Chondrocyte (in vitro differentiated cells): ENCODE measurements around the gene TIMP4. TPM values are rescaled to one million over a fixed set of nuclear protein-coding genes. Genes with fewer than 3 reads are reported as not detected.
A peak's percentile ranks its signal among the peaks of the same experiment; 100 is the strongest.

Experiments used
- DNase-seq: peaks from one replicate; pipeline ENCODE4 v3.0.0; 2021; ENCODE audit warnings: mixed read lengths, low spot score
- H3K27ac Mint-ChIP-seq: one replicate; pipeline ENCODE4 v1.8.0; 2021; ENCODE audit warnings: mild to moderate bottlenecking, moderate library complexity, mixed read lengths; ENCODE audit not compliant: unreplicated experiment
- H3K27me3 Mint-ChIP-seq: 2 replicates; pipeline ENCODE4 v1.8.0; 2021; ENCODE audit warnings: low read depth, mixed read lengths
- H3K36me3 Mint-ChIP-seq: 2 replicates; pipeline ENCODE4 v1.8.0; 2021; ENCODE audit warnings: low read depth, mixed read lengths
- H3K4me1 Mint-ChIP-seq: 2 replicates; pipeline ENCODE4 v1.8.0; 2021; ENCODE audit warnings: low read depth, mild to moderate bottlenecking, mixed read lengths
- H3K4me3 Mint-ChIP-seq: one replicate; pipeline ENCODE4 v1.8.0; 2021; ENCODE audit warnings: mild to moderate bottlenecking, moderate library complexity, mixed read lengths; ENCODE audit not compliant: unreplicated experiment
- H3K9me3 Mint-ChIP-seq: 2 replicates; pipeline ENCODE4 v1.8.0; 2021; ENCODE audit warnings: low read depth, mixed read lengths
- CTCF ChIP-seq: fragments of 200-600 bp; sonication (generic); IDR thresholded peaks from 2 replicates; pipeline ENCODE4 v1.5.0; 2021; ENCODE audit warnings: antibody characterized with exemption, mild to moderate bottlenecking, moderate library complexity
- total RNA-seq: library from RNA; stranded (reverse); gene quantifications from 3 replicates; pipeline ENCODE4 v1.2.1, GENCODE V29; 2021

The TIMP4 gene
- total RNA-seq, 1 donor from 2014 or later: 31.3 TPM

GRCh38 chr3:12175844-12176453 lies 17.2 kb upstream of the TIMP4 start:
- Mint-ChIP-seq H3K9me3 (peaks cover 7% of the 10 kb centered on the region), H3K27me3 (no peaks in the 10 kb centered on the region), H3K4me1 (peaks cover 46% of the 10 kb centered on the region), H3K27ac (no peak overlapping the region), H3K4me3 (no peak overlapping the region), H3K36me3 (peaks cover 4% of the 10 kb centered on the region)
- peak; percentile 96 for TF ChIP-seq CTCF
- DNase-seq: no peak

GRCh38 chr3:12175137-12175593 lies 16.5 kb upstream of the TIMP4 start:
- peaks cover 4% of the 10 kb centered on the region for H3K36me3 Mint-ChIP-seq
- TF ChIP-seq CTCF: no peak
- DNase-seq: no peak
- H3K4me1 Mint-ChIP-seq: peaks cover 42% of the 10 kb centered on the region
- H3K27ac Mint-ChIP-seq: no peak overlapping the region
- H3K9me3 Mint-ChIP-seq: peaks cover 7% of the 10 kb centered on the region
- H3K27me3 Mint-ChIP-seq: no peaks in the 10 kb centered on the region
- no peak overlapping the region for H3K4me3 Mint-ChIP-seq

- Mint-ChIP-seq H3K27ac (peak overlapping the region; percentile 49), H3K27me3 (no peaks in the 10 kb centered on the region), H3K4me3 (no peak overlapping the region), H3K36me3 (peaks cover 4% of the 10 kb centered on the region), H3K9me3 (peaks cover 7% of the 10 kb centered on the region), H3K4me1 (peaks cover 9% of the 10 kb centered on the region)
- TF ChIP-seq CTCF: no peak
- DNase-seq: no peak
Measured at GRCh38 chr3:12170207-12170606, 11.5 kb upstream of the TIMP4 start.

GRCh38 chr3:12165909-12166308 lies 7.2 kb upstream of the TIMP4 start:
- no peak overlapping the region for H3K27ac Mint-ChIP-seq
- no peaks in the 10 kb centered on the region for H3K27me3 Mint-ChIP-seq
- H3K4me1 Mint-ChIP-seq: peaks cover 7% of the 10 kb centered on the region
- TF ChIP-seq CTCF: no peak
- no peaks in the 10 kb centered on the region for H3K9me3 Mint-ChIP-seq
- no peaks in the 10 kb centered on the region for H3K36me3 Mint-ChIP-seq
- no peak overlapping the region for H3K4me3 Mint-ChIP-seq
- no peak for DNase-seq

GRCh38 chr3:12159227-12159601 lies 502 bp upstream of the TIMP4 start:
- H3K4me3 Mint-ChIP-seq: peak overlapping the region; percentile 72
- H3K36me3 Mint-ChIP-seq: peaks cover under 1% of the 10 kb centered on the region
- H3K4me1 Mint-ChIP-seq: peaks cover 51% of the 10 kb centered on the region
- no peaks in the 10 kb centered on the region for H3K9me3 Mint-ChIP-seq
- H3K27me3 Mint-ChIP-seq: no peaks in the 10 kb centered on the region
- peak overlapping the region; percentile 91 for H3K27ac Mint-ChIP-seq
- DNase-seq: no peak
- no peak for TF ChIP-seq CTCF
